Right cardiac atrium (tissue), 5 donors: ENCODE results near the gene TCF7L2. TPM values are rescaled to one million over a fixed set of nuclear protein-coding genes. Genes with fewer than 3 reads are reported as not detected.

Source experiments
- ATAC-seq, 2 donors: fragments of 200-7000 bp; cut with Tn5 transposase; one replicate each; pipeline versions ENCODE4 v1.8.0 to v1.9.1; 2020; ENCODE audit warnings: moderate library complexity in 2 of 2, mild to moderate bottlenecking in 1 of 2
- DNase-seq, 3 donors: peaks; one replicate each; pipeline ENCODE4 v3.0.0-alpha.2; 2020
- H3K27ac ChIP-seq: one replicate; pipeline ENCODE4 v1.5.1; 2013; ENCODE audit warnings: mild to moderate bottlenecking, low read length, control low read depth, moderate library complexity
- H3K27me3 ChIP-seq: one replicate; pipeline ENCODE4 v1.6.1; 2013; ENCODE audit not compliant: control insufficient read depth, insufficient read depth
- H3K4me1 ChIP-seq: one replicate; pipeline ENCODE4 v1.6.1; 2013; ENCODE audit warnings: low read length; ENCODE audit not compliant: control insufficient read depth, insufficient read depth
- H3K4me3 ChIP-seq: one replicate; pipeline ENCODE4 v1.5.1; 2013; ENCODE audit warnings: low read length, control low read depth
- H3K9me3 ChIP-seq: one replicate; pipeline ENCODE4 v1.6.1; 2013; ENCODE audit warnings: low read length; ENCODE audit not compliant: control insufficient read depth
- WGBS: extraction: QIAGEN DNeasy Blood & Tissue Kit; methylation state at CpG from one replicate; pipeline ENCODE4 v1.1.7; 2013; 5-methylcytosine and 5-hydroxymethylcytosine counted together
- intact Hi-C, 4 donors: fragments of 100-400 bp; cut with DNase I; formaldehyde crosslinking; loops; one replicate each; pipeline versions ENCODE4 v1.11.0 to v1.14.0; 2022 to 2023
- polyA plus RNA-seq: library from polyadenylated mRNA; stranded (reverse); fragments of 200-250 nt; gene quantifications from one replicate; pipeline ENCODE4 v1.2.3, GENCODE V29; 2013
- total RNA-seq, 4 donors: library from RNA; stranded (reverse); fragmentation: NEBNext Ultra II Directional; extraction: Animal tissue kit (Norgen Biotek cat#: 25700); gene quantifications; one replicate each; pipeline ENCODE4 v1.2.1, GENCODE V29; 2021
- donor health status: healthy with polysubstance abuse.
- donor health status: DM: no; HTN: yes; CAD: no.
- donor health status: DM: no; HTN: no; CAD: no.
- donor health status: DM: no; HTN: yes; CAD: no; lungs with severe emphysema.
- donor health status: DM: yes; HTN: yes; CAD: no.

The TCF7L2 gene
- total and polyA plus RNA-seq, 5 donors: 9.2 to 18.7 (median 15.8) TPM

- peaks cover 9% of the 10 kb centered on the region for H3K4me1 ChIP-seq
- 59% methylated on average over 8 of the region's 8 CpGs for WGBS
- no peaks in the 10 kb centered on the region for H3K9me3 ChIP-seq
- no peaks in the 10 kb centered on the region for H3K27me3 ChIP-seq
- no peak for ATAC-seq
- DNase-seq: no peak
- H3K27ac ChIP-seq: no peak overlapping the region
- H3K4me3 ChIP-seq: no peak overlapping the region
- intact Hi-C loops: no loop called here
Observed at GRCh38 chr10:112984756-112985155, 34.7 kb downstream of the TCF7L2 start.

GRCh38 chr10:112985690-112986543 lies 35.9 kb downstream of the TCF7L2 start:
- H3K27ac ChIP-seq: no peak overlapping the region
- peaks cover 9% of the 10 kb centered on the region for H3K4me1 ChIP-seq
- H3K27me3 ChIP-seq: no peaks in the 10 kb centered on the region
- ATAC-seq (peak; percentile 61 to 72), DNase-seq (peak in 1 of 3 donors; percentile 49)
- no peaks in the 10 kb centered on the region for H3K9me3 ChIP-seq
- no peak overlapping the region for H3K4me3 ChIP-seq
- intact Hi-C loops: no loop called here
- 48% methylated on average over 7 of the region's 7 CpGs for WGBS

- Histone ChIP-seq H3K4me1 (peaks cover 9% of the 10 kb centered on the region), H3K9me3 (no peaks in the 10 kb centered on the region), H3K27ac (no peak overlapping the region), H3K27me3 (no peaks in the 10 kb centered on the region), H3K4me3 (no peak overlapping the region)
- intact Hi-C loops: no loop called here
- DNase-seq: no peak
- WGBS: 39% methylated on average over 8 of the region's 8 CpGs
- no peak for ATAC-seq
Observed at GRCh38 chr10:112986544-112987190, 36.6 kb downstream of the TCF7L2 start.

GRCh38 chr10:112988839-112989406 lies 38.9 kb downstream of the TCF7L2 start:
- no peak overlapping the region for H3K4me3 ChIP-seq
- H3K27me3 ChIP-seq: no peaks in the 10 kb centered on the region
- H3K4me1 ChIP-seq: peaks cover 9% of the 10 kb centered on the region
- intact Hi-C loops: no loop called here
- WGBS: 80% methylated on average over 7 of the region's 7 CpGs
- no peak overlapping the region for H3K27ac ChIP-seq
- H3K9me3 ChIP-seq: no peaks in the 10 kb centered on the region
- DNase-seq (no peak), ATAC-seq (no peak)

- H3K9me3 ChIP-seq: no peaks in the 10 kb centered on the region
- WGBS: 78% methylated on average over 5 of the region's 5 CpGs
- intact Hi-C loops: no loop called here
- DNase-seq: no peak
- H3K27me3 ChIP-seq: no peaks in the 10 kb centered on the region
- no peak overlapping the region for H3K4me3 ChIP-seq
- H3K4me1 ChIP-seq: peaks cover 9% of the 10 kb centered on the region
- ATAC-seq: no peak
- no peak overlapping the region for H3K27ac ChIP-seq
Observed at GRCh38 chr10:112989826-112990225, 39.8 kb downstream of the TCF7L2 start.

- Histone ChIP-seq H3K4me3 (no peak overlapping the region), H3K27ac (no peak overlapping the region), H3K4me1 (peaks cover 11% of the 10 kb centered on the region), H3K27me3 (no peaks in the 10 kb centered on the region), H3K9me3 (no peaks in the 10 kb centered on the region)
- intact Hi-C loops: no loop called here
- ATAC-seq (no peak), DNase-seq (no peak)
- 88% methylated on average over 8 of the region's 8 CpGs for WGBS
Observed at GRCh38 chr10:112990271-112990670, 40.2 kb downstream of the TCF7L2 start.

- intact Hi-C loops: no loop called here
- DNase-seq (no peak), ATAC-seq (peak in 1 of 2 donors; percentile 15)
- Histone ChIP-seq H3K27me3 (no peaks in the 10 kb centered on the region), H3K27ac (no peak overlapping the region), H3K4me1 (peaks cover 7% of the 10 kb centered on the region), H3K4me3 (no peak overlapping the region), H3K9me3 (no peaks in the 10 kb centered on the region)
- WGBS: 85% methylated on average over 19 of the region's 19 CpGs
Observed at GRCh38 chr10:112991888-112992491, 41.9 kb downstream of the TCF7L2 start.

GRCh38 chr10:112996462-112996861 lies 46.4 kb downstream of the TCF7L2 start:
- Histone ChIP-seq H3K27ac (no peak overlapping the region), H3K9me3 (no peaks in the 10 kb centered on the region), H3K27me3 (no peaks in the 10 kb centered on the region), H3K4me3 (no peak overlapping the region), H3K4me1 (peaks cover 14% of the 10 kb centered on the region)
- ATAC-seq (no peak), DNase-seq (no peak)
- WGBS: 96% methylated on average over 3 of the region's 3 CpGs
- intact Hi-C loops: no loop called here

- H3K4me1 ChIP-seq: peaks cover 26% of the 10 kb centered on the region
- 90% methylated on average over 4 of the region's 4 CpGs for WGBS
- no peaks in the 10 kb centered on the region for H3K9me3 ChIP-seq
- no peaks in the 10 kb centered on the region for H3K27me3 ChIP-seq
- DNase-seq (no peak), ATAC-seq (no peak)
- no peak overlapping the region for H3K4me3 ChIP-seq
- no peak overlapping the region for H3K27ac ChIP-seq
- intact Hi-C loops: no loop called here
Observed at GRCh38 chr10:112999102-112999501, 49.1 kb downstream of the TCF7L2 start.

- Histone ChIP-seq H3K27me3 (no peaks in the 10 kb centered on the region), H3K4me1 (peaks cover 29% of the 10 kb centered on the region), H3K9me3 (no peaks in the 10 kb centered on the region), H3K4me3 (no peak overlapping the region), H3K27ac (peak overlapping the region; percentile 64)
- WGBS: 58% methylated on average over 6 of the region's 6 CpGs
- no peak for DNase-seq
- intact Hi-C loops: no loop called here
- ATAC-seq: peak; percentile 49 to 60
Observed at GRCh38 chr10:113000442-113000841, 50.4 kb downstream of the TCF7L2 start.
